DMS 273 treated with DMSO at 0.1 percent for 48 hours (cell line): ENCODE measurements around the gene ST6GAL1.
A peak's percentile ranks its signal among the peaks of the same experiment; 100 is the strongest.
"Not testable (repeated sequence)": the region's sequence is repeated elsewhere in the genome, so short reads cannot be mapped to it uniquely, and the experiment has no call there.

Source experiments
- DNase-seq: peaks from one replicate; lab custom pipeline; 2025; lab: John Stamatoyannopoulos, UW

Gene ST6GAL1

DNA sequence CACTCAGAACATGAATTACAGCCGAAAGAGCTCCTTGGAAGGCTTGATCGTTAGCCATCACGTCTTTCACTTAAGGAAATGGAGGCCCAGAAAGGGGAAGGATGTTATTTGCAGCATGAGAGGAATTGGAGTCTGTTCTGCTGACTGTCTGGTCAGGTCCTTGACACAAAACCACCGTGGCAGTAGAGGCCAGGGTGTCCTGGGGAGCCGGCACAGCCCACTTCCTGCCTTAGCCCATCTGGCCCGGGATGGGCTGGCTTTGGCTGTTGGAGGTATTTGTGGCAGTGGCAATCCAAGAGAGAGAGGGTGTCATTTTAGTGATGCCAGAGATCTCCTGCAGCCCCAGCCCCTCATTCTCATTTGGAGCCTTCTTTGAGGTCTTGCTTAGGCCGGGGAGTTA, 37.4 kb downstream of the ST6GAL1 start:
- DNase-seq, result no peak

DNA sequence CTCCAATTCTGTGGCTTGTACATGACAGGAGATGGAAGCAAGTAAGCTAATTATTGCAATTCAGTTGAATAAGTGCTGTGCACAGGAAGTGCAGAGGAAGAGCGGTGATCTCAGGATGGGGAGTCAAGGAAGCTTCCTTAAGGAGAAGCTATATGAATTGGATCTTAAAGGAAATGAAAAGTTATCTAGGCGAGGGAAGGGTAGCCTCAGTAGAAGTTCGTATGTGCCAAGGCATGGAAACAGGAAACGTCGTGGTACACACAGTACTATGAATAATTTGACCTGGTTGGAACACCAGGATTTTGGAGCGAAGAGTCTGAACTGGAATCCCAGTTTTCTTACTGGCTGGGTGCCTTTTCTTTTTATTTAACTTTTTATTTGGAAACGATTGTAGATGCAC, 39.3 kb downstream of the ST6GAL1 start:
- DNase-seq, result no peak

DNA sequence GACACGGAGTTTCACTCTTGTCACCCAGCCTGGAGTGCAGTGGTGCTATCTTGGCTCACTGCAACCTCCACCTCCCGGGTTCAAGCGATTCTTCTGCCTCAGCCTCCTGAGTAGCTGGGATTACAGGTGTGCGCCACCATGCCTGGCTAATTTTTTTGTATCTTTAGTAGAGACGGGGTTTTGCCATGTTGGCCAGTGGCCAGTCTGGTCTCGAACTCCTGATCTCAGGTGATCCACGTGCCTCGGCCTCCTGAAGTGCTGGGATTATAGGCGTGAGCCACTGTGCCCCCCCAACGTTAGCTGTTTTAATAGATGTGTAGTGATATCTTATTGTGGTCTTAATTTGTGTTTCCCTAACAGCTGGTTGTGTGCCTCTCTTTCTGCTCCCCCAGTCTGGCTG, 40.8 kb downstream of the ST6GAL1 start:
- not testable (repeated sequence) for DNase-seq

DNA sequence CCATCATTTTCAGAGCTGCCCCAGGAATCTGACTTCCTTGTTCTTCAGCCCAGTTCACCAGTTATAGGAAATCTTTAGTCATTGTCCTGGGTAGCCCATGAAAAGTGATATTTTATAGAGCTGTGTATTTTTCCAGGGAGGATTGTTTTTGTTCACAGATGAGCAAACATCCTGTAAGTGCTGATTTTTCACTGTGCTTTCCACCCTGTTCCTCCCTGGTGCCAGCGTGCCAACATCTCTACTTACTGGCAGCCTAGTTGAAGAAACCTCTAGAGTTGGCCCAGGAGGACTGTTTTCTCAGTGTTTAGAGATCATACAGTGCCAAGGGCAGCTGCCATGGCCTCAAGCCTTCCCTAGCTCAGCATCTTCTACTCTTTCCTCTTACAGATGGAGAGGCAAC, 41.3 kb downstream of the ST6GAL1 start:
- no peak for DNase-seq

DNA sequence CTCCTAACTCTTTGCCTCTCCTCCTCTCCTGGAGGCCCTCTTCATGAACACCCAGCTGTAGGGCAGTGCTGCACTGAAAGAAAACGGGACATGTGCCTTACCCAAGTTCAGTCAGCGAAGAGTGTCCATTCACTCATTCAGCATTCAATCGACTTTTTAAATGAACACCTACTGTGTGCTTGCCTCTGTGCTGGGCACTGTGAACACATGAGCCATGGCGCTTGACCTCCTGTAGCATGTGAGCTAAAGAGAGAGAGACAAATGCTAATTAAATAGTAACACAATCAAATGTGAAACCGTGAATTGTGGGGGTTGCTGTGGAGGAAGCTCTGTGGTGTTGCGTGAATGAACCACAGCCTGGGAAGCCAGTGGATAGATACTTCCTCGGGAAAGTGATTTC, 43.4 kb downstream of the ST6GAL1 start:
- no peak for DNase-seq

DNA sequence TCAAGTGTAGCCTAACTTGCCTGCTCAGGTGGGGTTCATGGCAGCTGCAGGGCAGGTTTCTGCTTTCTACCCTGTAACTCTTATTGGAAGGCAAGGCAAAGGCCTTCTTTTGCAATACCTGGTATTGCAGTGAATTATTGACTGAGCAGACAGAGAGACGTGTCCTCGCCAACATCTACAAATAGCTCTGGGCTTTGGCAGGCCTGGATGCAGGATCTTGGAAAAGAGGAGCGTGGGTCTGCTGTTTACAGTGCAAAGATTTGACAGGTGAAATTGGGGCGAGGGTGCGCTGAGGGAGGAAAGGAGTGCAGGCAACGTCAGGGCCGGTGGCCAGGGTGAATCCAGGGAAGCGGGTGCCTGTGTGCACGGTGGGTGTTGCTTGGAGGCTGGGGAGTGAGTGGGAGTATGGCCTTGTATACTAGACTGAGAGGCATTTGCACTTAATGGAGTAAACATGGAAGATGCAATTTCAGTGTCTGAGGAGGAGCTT, 44.5 kb downstream of the ST6GAL1 start:
- no peak for DNase-seq

DNA sequence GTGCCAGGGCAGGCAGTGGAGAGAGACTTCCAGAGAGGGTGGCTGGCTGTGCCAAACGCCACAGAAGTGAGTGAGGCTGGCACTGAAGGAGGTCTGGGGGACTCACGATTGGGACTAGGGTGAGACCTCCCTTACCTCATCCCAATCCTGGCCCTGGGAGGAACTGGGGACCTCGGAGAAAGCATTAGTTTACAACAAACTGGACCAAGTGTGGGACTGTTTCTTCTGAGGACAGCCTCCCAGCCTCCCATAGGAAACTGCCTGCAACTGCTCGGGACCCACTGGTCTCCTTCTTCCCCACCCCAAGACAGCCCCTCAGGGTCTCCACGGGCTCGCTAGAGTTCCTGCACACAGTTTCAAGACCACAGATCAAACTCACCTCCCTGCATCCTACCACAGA, 45.4 kb downstream of the ST6GAL1 start:
- no peak for DNase-seq

DNA sequence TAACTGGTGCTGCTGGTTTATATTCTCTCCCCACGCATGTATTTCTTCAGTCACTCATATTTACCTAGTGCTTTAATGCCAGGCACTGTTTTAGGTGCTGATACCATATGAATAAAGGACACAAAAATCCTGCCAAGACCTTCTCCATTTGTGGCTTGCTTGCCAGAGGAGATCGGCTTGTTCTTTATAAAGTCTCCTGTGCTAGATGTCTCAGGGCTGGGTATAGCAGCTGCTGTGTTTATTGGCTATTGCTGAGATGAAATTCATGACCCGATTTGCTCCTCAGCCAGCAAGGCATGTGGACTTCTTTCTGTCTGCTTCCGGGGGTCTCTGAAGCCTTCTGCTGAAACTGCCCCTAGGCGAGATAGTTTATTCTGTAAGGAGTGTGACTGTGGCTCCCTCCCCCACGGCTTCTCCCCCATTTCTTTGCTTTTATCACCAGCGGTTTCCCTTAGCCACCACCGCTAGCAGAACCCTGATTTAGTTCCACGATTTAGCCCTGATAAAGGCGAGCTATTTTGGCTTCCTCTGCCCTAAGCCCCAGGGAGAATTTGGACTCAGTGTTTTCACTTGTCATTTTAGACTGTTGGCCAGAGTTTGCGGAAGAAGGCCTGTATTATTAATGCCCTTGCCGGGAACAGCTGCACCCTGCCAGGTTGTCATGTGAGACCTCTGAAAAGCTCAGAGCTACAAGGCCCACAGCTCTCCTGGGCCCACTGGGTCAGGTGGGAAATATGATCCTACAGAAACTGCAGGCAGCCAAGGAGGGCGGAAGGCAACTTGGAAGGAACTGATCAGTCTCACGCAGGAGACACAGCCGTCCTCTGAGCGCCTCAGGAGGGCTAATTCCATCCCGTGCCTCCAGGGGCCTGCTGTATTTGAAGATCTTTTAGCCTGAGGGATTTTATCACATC, 46.8 kb downstream of the ST6GAL1 start:
- peak; percentile 85 for DNase-seq

DNA sequence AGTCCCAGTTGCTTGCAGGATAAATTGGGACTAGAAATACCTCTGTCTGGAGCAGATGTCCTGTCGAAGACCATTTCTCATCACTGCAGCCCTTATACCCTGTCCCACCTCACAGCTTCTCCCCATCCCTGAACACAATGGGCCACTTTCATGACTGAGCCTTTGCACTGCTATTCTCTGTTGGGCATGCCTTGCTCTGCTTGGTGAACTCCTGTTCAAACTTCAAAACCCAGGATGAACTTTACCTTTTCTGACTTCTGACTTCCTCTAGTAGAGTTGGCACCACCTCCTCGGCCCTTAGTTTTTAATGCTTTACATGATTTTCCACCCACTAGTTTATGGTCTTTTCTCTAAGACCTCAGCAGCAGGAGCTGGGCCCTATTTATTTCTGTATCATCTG, 48.4 kb downstream of the ST6GAL1 start:
- DNase-seq, result no peak

DNA sequence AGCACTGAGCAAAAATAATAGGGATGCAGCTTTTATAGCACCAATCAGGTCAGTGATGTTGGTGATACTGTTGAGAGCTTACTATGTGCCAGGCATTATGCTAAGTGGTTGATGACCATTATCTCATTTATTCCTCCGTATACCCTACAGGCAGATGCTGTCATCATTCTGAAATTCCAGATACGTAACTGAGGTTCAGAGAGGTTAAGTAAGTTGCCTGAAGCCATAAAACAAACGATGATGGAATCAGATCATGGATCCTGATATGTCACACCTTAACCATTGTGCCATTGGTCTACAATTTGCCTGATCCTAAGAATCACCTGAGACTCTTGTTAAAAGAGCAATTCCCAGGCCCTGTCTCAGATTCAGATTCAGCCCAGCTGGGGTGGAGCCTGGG, 49.5 kb downstream of the ST6GAL1 start:
- DNase-seq, result no peak

DNA sequence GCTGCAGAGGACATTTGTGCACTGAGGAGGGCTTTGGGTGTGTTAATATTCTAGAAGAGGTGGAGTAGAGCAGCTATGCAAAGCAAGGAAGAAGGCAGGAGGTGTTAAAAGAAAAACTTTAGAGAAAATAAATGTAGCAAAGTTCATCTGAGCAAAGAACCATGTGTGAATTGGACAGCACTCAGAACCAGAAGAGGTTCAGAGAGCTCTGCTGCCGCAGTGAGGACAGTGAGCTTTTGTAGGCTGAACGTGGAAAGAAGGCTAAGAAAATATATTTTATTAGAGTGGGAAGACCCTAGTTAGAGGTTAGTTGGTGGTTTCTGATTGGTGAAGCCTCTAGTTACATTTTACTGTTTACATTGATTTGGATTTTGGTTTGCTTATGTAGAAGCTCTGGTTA, 50.7 kb downstream of the ST6GAL1 start:
- no peak for DNase-seq

DNA sequence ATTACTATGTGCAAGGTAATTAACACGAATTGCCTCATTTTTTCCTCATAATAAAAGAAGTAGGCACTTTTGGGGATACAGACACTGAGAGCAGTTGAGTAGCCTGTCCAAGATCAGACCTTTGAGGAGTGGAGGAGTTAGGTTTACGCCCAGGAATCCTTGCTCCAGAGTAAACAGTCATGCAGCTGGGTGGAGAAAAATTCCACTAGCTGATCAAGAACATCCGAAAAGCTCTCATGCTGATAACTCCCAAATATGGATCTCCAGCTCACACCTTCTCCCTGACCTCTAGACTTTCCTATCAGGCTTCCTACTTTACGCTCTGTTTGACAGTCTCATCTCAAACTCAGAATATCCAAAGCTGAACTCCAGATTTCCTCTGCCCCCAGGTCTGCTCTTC, 53.3 kb downstream of the ST6GAL1 start:
- DNase-seq, result no peak

DNA sequence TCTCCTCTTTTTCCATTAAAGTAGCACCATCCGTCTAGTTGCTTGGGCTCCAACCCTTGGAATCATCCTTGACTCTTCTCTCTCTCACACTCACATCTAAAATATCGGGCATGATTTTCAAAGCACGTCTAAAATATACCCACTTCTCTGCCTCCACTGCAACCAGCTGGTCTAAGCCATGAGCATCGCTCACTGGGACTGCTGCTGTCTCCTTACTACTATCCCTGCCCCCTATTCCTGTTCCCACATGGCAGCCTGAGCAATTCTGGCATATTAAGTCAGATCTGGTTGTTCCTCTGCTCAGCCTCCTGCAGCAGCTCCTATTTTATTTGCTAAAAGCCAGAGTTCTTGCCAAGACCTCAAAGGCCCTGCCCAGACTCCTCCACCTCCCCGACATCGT, 53.7 kb downstream of the ST6GAL1 start:
- DNase-seq, result no peak

DNA sequence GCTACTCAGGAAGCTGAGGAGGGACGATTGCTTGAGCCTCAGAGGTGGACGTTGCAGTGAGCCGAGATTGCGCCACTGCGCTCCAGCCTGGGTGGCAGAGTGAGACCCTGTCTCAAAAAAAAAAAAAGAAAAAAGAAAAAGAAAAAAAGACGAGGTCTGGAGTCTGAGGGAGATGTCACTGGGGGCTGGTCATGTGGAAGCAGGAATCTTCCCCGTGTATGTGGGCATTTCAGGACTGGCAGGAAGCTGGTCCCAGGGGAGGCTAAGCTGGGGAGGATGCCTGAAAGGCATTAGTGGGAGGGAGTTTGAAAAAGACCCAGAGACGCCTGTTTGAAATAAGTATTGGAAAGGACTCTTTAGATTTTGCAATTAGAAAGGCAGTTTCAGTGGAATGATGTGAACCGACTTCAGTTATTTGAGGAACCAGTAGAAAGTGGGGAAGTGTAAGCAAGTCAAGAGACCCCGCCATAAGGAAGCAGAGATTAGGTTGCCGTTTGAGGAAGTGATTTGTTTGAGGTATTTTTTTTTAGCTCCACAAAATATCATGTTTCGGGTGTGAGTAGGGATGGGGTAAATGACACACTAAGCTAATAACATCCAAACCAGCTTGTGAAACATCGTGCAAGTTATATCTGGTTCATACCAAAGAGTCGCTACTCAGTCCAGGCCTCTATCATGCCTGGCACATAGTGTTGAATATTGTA, 55.5 kb downstream of the ST6GAL1 start:
- no peak for DNase-seq

DNA sequence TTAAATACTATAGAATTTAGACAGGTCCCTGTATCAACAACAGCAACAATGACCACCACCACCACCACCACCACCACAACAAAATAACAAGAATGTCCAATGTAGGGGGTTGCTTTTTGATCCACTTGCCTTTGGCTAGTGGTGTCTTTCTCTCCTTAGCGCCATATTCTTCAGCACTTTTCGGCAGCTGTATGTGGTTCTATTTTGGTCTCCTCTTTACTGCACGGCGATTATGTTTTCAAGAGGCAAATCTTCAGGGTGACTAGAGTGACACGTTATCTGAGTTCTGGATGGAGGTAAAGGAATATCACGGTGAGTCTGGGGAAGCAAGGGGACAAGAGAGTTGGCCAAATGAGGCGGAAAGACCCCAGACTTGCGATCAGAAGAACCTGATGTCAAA, 56.1 kb downstream of the ST6GAL1 start:
- DNase-seq, result no peak

DNA sequence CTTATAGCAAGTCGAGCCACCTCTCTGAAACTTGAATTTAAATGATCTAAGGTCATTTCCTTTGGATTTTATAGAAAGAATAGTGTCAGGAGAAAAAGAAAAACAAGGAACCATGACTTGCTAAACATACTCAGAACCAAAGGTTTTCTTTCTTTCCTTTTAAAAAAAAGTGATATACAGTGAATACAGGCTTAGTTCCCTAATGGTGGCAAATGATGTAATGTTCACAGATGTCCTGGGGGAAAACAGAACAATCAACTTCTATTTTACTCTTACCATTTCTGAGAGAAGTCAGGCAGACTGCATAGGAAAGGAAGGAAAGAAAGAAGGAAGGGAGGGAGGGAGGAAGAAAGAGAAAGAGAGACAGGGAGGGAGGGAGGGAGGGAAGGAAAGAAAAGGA, 56.5 kb downstream of the ST6GAL1 start:
- no peak for DNase-seq

DNA sequence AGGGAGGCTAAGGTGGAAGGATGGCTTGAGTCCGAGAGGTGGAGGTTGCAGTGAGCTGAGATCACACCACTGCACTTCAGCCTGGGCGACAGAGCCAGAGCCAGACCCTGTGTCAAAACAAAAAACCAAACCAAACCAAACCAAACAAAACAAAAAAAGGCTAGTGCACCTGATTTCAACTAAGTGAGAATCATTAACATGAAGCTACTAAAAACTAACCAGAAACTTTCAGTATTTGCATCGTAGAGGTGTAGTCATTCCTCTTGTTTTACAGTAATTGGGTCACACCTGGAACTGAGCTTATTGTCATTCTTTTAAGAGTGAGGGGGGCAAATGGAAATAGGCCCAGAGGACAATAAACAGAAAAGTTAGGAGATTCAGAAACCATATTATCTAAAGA, 58.5 kb downstream of the ST6GAL1 start:
- DNase-seq, result no peak

DNA sequence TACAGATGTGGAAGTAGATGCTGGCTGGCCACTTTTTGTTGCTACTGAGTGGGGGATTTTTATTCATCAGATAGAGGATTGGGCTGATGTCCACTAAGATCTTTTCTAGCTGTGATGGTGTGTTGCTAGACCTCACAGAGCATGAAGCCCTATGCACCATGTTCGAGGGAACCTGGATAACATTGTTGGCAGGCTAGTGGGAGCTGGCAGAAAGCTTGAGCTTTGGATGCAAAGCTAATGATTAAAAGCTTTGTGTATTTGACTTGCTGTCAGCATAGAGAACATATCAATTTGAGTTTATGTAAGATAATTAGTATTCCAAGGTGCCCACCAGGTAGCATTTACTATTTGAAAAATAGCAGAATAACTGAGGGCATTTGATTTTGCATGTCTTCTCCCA, 59.1 kb downstream of the ST6GAL1 start:
- no peak for DNase-seq

DNA sequence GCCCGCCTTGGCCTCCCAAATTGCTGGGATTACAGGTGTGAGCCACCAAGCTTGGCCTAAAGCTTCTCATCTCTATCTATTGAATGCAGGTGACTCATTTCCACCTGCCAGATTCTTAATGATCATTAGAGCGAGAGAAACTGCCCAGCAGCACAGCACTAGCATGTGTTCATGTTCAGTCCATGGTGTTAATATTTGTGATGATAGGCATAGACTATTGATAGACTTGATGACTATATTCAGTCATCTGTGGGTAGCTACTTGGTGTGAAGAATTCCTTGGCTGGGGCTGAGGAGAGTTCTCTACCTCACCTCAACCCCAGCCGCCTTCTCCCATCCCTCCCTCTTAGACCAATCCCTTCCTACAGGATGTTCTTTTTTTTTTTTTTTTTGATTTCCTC, 60.0 kb downstream of the ST6GAL1 start:
- DNase-seq, result no peak

DNA sequence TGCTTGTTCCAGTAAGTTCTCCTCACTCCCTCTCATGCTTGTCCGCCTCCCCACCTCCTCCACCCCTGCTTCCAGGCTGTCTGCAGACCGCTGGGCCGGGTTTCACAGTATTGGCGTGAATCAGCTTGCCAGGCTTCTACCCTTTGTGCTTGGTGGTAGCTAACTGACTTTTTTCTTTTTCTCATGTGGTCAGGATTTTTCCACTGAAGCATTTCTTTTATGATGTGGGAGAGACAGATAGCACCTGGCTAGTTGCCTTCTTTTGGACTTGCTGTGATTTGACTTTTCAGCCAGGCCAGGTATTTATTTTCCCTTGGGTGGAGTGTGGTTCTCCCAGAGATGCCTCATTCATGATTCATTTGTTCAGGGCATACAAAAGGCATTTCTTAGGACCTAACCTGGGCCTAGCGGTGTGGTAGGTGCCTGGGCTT, 60.6 kb downstream of the ST6GAL1 start:
- no peak for DNase-seq

DNA sequence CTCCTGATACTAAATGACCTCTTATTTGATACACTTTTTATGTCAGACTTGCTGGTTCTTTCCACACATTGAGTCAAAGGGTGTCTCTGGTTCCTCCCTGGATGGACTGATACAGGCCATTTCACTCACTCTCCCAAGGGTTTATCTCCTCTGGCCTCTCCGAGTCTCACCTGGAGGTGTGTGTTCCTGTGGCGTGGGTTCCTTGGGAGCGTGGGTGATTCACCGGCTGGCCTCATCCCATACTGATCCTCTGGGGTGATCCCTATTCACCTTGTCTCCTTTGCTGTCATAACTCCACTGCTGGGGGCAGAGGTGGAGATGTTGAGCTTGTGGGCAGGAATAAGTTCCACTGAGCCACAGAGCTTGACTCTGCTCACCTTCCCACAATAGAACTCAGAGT, 61.1 kb downstream of the ST6GAL1 start:
- no peak for DNase-seq

DNA sequence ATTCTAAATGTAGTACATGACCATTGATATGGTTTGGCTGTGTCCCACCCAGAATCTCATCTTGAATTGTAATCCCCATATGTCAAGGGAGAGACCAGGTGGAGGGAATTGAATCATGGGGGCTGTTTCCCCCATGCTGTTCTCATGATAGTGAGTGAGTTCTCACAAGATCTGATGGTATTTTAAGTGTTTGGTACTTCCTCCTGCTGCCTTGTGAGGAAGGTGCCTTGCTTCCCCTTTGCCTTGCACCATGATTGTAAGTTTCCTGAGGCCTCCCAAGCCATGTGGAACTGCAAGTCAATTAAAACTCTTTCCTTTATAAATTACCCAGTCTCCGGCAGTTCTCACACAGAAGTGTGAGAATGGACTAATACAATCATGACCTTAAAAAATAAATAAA, 61.8 kb downstream of the ST6GAL1 start:
- not testable (repeated sequence) for DNase-seq

DNA sequence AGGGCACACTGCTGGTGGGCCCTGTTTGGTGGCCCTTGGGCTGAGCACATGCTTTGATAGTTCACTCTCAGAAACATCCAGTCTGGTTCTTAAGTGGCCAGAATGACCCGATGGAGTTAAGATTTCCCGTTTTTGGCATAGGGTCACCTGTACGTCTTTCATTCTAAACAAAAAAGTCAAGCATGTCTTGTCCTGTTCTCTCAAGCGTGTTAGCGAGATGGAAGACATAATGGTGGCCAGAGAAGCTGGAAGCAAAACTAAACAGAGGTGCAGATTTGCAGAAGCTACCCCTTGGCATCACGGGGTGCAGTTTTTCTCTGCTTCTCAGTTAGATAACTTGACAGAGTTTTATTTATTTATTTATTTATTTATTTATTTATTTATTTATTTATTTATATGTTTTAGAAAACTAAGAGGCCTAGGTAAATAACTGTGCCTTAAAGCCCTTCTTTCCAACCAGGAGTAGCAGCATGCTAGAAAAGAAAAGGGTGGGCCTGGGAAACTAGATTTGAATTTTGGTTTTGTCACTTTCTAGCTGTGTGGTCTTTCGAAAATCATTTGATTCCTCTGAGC, 63.0 kb downstream of the ST6GAL1 start:
- no peak for DNase-seq
